GOT3 (cell line): ENCODE measurements around the gene COL13A1.

ENCODE experiments used
- DNase-seq: peaks from one replicate; lab custom pipeline; 2025; ENCODE audit warnings: mixed read lengths; lab: John Stamatoyannopoulos, UW

Gene COL13A1

DNA sequence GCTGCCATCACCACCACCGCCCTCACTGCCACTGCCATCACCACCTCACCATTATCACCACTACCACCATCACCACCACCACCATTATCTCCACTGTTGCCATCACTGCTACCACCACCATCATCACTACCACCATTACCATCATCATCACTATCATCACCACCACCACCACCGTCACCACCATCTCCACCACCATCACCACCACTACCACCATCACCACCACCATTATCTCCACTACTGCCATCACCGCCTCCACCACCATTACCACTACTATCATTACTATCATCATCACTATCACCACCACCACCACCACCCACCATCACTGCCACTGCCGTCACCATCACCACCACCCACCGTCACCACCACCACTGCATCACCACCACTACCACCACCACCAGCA is 9.9 kb upstream of the COL13A1 start:
- DNase-seq = no peak

DNA sequence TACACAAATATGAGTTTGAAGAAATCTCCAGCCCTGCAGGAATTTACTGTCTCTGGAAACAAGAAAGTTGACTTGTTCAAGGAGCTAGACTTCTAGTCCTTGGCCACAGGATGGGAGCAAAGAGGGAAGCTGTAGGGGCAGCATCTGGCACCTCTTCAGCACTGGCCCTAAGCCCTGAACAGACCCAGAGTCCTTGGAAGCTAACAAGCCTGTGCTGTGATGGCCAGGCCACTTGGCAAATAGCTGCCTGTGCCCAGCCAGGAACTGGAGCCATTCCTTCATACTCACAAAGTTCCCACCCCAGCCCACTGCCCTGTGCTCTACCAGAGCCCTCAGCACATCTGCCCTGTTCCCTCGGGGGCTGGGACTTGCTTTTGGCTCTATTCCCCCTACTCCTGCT is 9.4 kb upstream of the COL13A1 start:
- DNase-seq = no peak

- DNase-seq = no peak
Measured at GRCh38 chr10:69794673-69795072, 7.0 kb upstream of the COL13A1 start.

DNA sequence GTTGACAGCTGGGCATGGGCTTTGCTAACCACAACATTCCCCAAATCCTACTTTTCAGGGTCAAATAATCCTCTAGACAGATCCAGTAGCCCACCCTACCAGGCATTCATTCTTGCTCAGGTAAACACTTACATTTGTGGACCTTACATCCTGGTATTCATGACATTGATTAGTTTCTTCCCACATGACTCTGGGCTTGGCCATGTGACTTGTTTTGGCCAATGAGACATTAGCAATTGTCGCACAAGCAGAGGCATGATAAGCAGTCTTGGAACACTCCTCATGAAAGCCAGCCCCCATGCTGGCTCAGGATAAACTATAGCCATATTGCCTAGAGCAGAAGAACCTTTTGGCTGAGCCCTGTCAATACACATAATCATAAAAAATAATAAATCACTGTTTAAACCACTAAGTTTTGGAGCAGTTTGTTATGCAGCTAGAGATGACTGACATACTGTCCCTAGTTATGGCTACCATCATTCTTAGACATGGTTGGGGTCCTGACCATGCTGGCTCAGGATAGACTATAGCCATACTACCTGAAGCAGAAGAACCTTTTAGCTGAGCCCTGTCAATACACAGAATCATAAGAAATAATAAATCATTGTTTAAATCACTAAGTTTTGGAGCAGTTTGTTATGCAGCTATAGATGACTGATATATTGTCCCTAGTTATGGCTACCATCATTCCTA is 6.3 kb upstream of the COL13A1 start:
- DNase-seq = no peak

DNA sequence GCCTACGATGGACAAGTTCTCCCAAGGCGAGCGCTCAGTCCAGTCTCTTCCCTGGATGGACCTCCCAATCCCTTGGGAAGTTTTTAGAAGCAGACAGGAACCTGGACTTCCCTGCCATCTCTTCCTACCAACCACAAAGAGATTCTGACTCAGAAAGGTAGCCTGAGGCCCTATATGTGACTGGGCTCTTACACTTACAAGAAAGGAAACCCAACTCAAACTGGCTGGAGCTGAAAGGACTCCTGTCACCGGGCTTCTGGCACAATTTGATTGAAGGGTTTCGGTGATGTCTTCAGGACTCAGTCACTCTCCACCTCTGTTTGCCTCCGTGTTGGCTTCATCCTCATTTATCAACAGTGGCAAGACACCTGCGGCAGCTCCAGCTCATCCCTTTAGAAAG is 3.7 kb upstream of the COL13A1 start:
- DNase-seq = no peak

GRCh38 chr10:69800109-69800508 is 1.6 kb upstream of the COL13A1 start:
- DNase-seq = no peak

- DNase-seq = no peak
Measured at GRCh38 chr10:69800665-69801064, 1.0 kb upstream of the COL13A1 start.

GRCh38 chr10:69801094-69801433 is 642 bp upstream of the COL13A1 start:
- no peak for DNase-seq

DNA sequence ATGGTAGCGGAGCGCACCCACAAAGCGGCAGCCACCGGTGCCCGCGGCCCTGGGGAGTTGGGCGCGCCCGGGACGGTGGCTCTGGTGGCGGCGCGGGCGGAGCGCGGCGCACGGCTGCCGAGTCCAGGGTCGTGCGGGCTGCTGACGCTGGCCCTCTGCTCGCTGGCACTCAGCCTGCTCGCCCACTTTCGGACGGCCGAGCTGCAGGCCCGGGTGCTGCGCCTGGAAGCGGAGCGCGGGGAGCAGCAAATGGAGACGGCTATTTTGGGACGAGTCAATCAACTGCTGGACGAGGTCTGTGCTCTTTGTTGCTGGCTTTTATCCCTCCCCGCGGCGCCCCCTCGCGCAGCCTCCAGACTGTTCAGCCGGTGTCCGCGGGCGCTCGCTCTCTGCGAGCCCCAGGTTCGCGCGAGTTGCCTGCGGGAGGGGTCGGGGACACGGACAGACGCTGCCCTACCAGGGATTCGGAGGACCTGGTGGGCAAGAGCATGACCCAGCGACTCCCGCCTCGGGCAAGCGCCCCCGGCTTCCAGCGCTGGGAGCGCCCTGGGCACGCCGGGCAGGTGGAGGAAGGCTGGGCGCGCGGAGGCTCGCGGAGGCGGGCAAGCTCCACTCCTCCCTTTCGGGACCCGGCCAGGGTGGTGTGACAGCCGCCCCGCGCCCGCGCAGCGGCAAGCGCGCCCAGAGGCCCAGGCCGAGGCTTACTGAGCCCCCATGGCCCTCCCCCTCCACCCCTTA is 887 bp downstream of the COL13A1 start:
- no peak for DNase-seq

GRCh38 chr10:69803809-69804208 is 2.1 kb downstream of the COL13A1 start:
- DNase-seq = no peak

DNA sequence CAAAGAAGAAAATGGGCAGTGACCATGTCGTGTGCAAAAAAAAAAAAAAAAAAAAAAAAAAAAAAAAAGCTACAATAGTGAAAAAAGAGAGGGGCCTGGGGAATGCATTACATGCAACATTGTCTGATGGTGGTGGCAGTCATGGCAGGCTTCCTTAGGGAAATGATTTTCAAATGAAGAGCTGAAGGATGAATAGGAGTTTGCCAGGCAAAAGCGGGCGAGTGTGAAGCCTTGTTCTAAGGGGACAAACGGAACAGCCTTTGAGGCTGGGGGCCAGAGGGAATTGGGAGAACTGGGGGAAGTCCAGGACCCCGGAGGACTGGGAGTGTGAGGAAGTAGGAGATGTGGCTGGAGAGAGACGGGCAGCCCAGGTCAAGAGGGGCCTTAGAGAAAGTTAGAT is 3.1 kb downstream of the COL13A1 start:
- no peak for DNase-seq

GRCh38 chr10:69807122-69807521 is 5.4 kb downstream of the COL13A1 start:
- DNase-seq = no peak

GRCh38 chr10:69807696-69808095 is 6.0 kb downstream of the COL13A1 start:
- DNase-seq = no peak

- DNase-seq = no peak
Measured at GRCh38 chr10:69809318-69809717, 7.6 kb downstream of the COL13A1 start.

GRCh38 chr10:69810097-69810496 is 8.4 kb downstream of the COL13A1 start:
- DNase-seq = no peak

GRCh38 chr10:69810675-69811397 is 9.1 kb downstream of the COL13A1 start:
- no peak for DNase-seq

GRCh38 chr10:69813632-69814031 is 11.9 kb downstream of the COL13A1 start:
- DNase-seq = no peak

DNA sequence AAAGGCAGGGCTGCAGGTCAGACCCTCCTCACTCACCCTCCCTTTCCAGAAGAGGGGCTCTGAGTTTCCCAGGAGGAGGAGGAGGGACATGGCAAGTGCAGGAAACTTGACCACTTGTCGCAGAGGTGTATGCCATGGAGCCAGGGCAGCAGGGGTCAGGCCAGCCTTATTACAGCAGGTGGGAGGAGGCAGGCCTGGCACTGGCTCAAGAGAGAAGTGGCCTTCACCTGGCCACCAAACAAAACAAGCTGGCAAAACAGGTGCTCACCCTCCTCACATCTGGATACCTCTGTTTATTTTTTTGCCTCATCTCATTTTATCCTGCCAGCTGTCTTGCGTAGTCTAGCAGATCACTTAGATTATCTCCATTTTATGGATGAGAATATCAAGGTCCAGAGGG is 12.5 kb downstream of the COL13A1 start:
- no peak for DNase-seq

GRCh38 chr10:69815104-69815503 is 13.4 kb downstream of the COL13A1 start:
- DNase-seq = no peak

DNA sequence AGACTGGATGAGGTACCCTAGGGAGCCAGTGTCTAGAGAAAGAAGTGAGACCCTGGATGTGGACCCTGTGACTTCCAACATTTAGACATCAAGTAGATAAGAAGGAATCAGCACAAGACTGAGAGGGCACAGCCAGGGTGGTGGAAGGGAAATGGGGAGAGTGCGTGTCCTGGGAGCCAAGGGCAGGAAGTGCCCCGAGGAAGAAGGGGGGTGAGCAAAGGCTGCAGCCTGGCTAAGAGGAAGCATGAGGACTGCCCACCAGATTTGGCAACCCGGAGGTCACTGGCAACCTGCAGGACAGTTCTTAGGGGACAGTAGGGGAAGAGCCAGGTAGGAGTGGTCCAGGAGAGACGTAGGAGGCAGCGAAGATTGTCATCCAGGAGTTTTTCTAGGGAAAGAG is 14.8 kb downstream of the COL13A1 start:
- no peak for DNase-seq

DNA sequence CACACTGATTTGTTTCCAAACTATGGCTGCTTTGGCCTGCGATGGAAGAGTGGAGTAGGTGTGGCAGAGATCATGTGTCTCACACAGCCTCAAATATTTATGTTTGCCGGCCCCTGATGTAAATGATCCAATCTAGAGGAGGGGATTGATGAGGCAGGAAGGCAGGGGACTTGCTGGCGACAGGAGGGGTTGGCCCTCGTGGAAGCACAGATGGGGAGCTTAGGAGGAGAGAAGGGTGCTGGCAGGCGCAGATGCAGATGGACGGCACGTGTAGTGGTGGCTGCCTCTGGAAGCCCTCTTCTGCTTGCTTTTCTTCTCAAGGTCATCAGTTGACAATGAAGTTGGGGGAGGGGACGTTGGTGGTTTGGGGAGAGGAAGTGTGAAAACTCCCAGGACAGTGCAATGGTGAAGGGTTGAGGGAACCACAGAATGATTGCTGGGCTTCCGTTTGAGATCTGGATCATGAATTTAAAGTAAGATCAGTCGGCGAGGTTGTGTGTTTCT is 15.4 kb downstream of the COL13A1 start:
- no peak for DNase-seq

GRCh38 chr10:69818676-69819239 is 17.1 kb downstream of the COL13A1 start:
- DNase-seq = no peak
